ENCODE data around the gene BCOR.

GRCh38 chrX:40078489-40079227, 19.1 kb downstream of the BCOR start:
- TF ChIP-seq CTCF (IDR thresholded peaks at IDR 0.05), result no peak
- TF ChIP-seq EP300 (IDR thresholded peaks at IDR 0.05; ENCODE audit: borderline replicate concordance in 1 of 2, low read depth in 1 of 2, low read length in 1 of 2), result no peak
- TF ChIP-seq USF1 (IDR thresholded peaks at IDR 0.05; ENCODE audit: borderline replicate concordance, low read depth), result no peak
- TF ChIP-seq ZBTB33 (IDR thresholded peaks at IDR 0.05; ENCODE audit: borderline replicate concordance, low read depth), result no peak
- no peak for TF ChIP-seq RFX5 (IDR thresholded peaks at IDR 0.05; ENCODE audit: low read length)
- TF ChIP-seq RAD21 (IDR thresholded peaks at IDR 0.05; ENCODE audit: low read length), result no peak
- no peak for TF ChIP-seq JUND (IDR thresholded peaks at IDR 0.05)
- no peak for TF ChIP-seq POLR2AphosphoS5 (IDR thresholded peaks at IDR 0.05; ENCODE audit: low read depth, low read length)
- TF ChIP-seq SIN3A (IDR thresholded peaks at IDR 0.05; ENCODE audit: borderline replicate concordance, low read depth, low read length), result no peak
- TF ChIP-seq MAX (IDR thresholded peaks at IDR 0.05; ENCODE audit: low read depth), result no peak
- TF ChIP-seq GATA2 (CRISPR knock-in tag; IDR thresholded peaks at IDR 0.05), result no peak
- TF ChIP-seq TAF1 (IDR thresholded peaks at IDR 0.05; ENCODE audit: borderline replicate concordance, low read depth, low read length), result no peak
- TF ChIP-seq TEAD4 (IDR thresholded peaks at IDR 0.05; ENCODE audit: borderline replicate concordance, insufficient read depth), result no peak
- no peak for TF ChIP-seq GABPA (IDR thresholded peaks at IDR 0.05; ENCODE audit: low read depth)
